GM08714 (cell line): ENCODE data around the gene RSRC1.
"Not testable (repeated sequence)": the region's sequence is repeated elsewhere in the genome, so short reads cannot be mapped to it uniquely, and the experiment has no call there.

Source experiments
- H3K4me3 ChIP-seq: fragments of 200-500 bp; sonication (Bioruptor generic); 2 replicates; pipeline ENCODE4 v1.5.1; 2014; ENCODE audit warnings: mild to moderate bottlenecking, low read length, inconsistent platforms
- ZNF274 ChIP-seq: IDR thresholded peaks from 2 replicates; pipeline ENCODE4 v1.6.1; 2012; ENCODE audit warnings: mild to moderate bottlenecking, low read depth, low read length

Gene RSRC1

GRCh38 chr3:158479051-158479450 is 369.2 kb downstream of the RSRC1 start:
- H3K4me3 ChIP-seq: no peak overlapping the region
- no peak for TF ChIP-seq ZNF274

GRCh38 chr3:158483701-158484235 is 373.9 kb downstream of the RSRC1 start:
- no peak for TF ChIP-seq ZNF274
- H3K4me3 ChIP-seq: no peak overlapping the region

GRCh38 chr3:158486200-158486599 is 376.3 kb downstream of the RSRC1 start:
- no peak for TF ChIP-seq ZNF274
- H3K4me3 ChIP-seq: no peak overlapping the region

GRCh38 chr3:158488670-158489069 is 378.8 kb downstream of the RSRC1 start:
- TF ChIP-seq ZNF274: no peak
- H3K4me3 ChIP-seq: no peak overlapping the region

- no peak overlapping the region for H3K4me3 ChIP-seq
Measured at GRCh38 chr3:158489181-158489580, 379.3 kb downstream of the RSRC1 start.

GRCh38 chr3:158491968-158492367 is 382.1 kb downstream of the RSRC1 start:
- no peak overlapping the region for H3K4me3 ChIP-seq
- TF ChIP-seq ZNF274: no peak

More at GRCh38 chr3:158489181-158489580, 379.3 kb downstream of the RSRC1 start:
- no peak for TF ChIP-seq ZNF274

GRCh38 chr3:158492685-158493084 is 382.8 kb downstream of the RSRC1 start:
- no peak for TF ChIP-seq ZNF274
- H3K4me3 ChIP-seq: no peak overlapping the region

- no peak for TF ChIP-seq ZNF274
- H3K4me3 ChIP-seq: no peak overlapping the region
Measured at GRCh38 chr3:158493931-158494330, 384.0 kb downstream of the RSRC1 start.

GRCh38 chr3:158494673-158495072 is 384.8 kb downstream of the RSRC1 start:
- H3K4me3 ChIP-seq: no peak overlapping the region
- TF ChIP-seq ZNF274: no peak

- H3K4me3 ChIP-seq: not testable (repeated sequence)
Measured at GRCh38 chr3:158495398-158495902, 385.6 kb downstream of the RSRC1 start.

GRCh38 chr3:158505117-158505516 is 395.2 kb downstream of the RSRC1 start:
- TF ChIP-seq ZNF274: no peak
- H3K4me3 ChIP-seq: no peak overlapping the region

GRCh38 chr3:158506456-158506855 is 396.6 kb downstream of the RSRC1 start:
- no peak for TF ChIP-seq ZNF274
- no peak overlapping the region for H3K4me3 ChIP-seq

GRCh38 chr3:158508481-158508880 is 398.6 kb downstream of the RSRC1 start:
- no peak for TF ChIP-seq ZNF274
- no peak overlapping the region for H3K4me3 ChIP-seq

- no peak overlapping the region for H3K4me3 ChIP-seq
- TF ChIP-seq ZNF274: no peak
Measured at GRCh38 chr3:158509891-158510290, 400.0 kb downstream of the RSRC1 start.

GRCh38 chr3:158516729-158517128 is 406.8 kb downstream of the RSRC1 start:
- H3K4me3 ChIP-seq: not testable (repeated sequence)

GRCh38 chr3:158519776-158520175 is 409.9 kb downstream of the RSRC1 start:
- no peak for TF ChIP-seq ZNF274
- H3K4me3 ChIP-seq: no peak overlapping the region
